WI38 (cell line): ENCODE results near the gene KCNJ6.

ENCODE experiments used
- H3K4me3 ChIP-seq: 2 replicates; pipeline ENCODE4 v1.5.1; 2011; ENCODE audit warnings: low read depth, mild to moderate bottlenecking, control low read depth, low read length
- TF ChIP-seq, protein P1 (sequence below): IDR thresholded peaks from 2 replicates; pipeline ENCODE4 v1.5.1; 2012; ENCODE audit warnings: low read depth, mild to moderate bottlenecking, control low read depth, low read length

Gene KCNJ6

DNA sequence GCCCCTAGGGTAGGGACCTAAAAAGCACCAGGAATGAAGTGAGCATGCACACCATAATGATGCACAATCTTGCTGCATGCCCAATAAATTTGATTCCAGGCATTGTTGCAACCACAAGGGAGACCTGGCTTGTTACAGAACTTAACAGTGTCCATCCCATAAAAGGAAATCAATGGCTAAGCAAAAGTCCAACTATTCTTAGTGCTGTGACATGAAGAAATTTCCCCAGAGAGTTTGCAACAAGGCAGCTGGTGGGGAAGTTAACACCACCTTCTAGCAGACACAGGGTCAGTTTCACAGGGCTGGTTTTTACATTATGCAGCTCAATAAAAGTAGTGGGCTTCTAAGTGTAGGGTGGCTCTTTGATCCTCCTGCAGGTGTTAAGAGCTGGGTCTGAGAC lies 221.1 kb downstream of the KCNJ6 start:
- TF ChIP-seq, protein P1, sequence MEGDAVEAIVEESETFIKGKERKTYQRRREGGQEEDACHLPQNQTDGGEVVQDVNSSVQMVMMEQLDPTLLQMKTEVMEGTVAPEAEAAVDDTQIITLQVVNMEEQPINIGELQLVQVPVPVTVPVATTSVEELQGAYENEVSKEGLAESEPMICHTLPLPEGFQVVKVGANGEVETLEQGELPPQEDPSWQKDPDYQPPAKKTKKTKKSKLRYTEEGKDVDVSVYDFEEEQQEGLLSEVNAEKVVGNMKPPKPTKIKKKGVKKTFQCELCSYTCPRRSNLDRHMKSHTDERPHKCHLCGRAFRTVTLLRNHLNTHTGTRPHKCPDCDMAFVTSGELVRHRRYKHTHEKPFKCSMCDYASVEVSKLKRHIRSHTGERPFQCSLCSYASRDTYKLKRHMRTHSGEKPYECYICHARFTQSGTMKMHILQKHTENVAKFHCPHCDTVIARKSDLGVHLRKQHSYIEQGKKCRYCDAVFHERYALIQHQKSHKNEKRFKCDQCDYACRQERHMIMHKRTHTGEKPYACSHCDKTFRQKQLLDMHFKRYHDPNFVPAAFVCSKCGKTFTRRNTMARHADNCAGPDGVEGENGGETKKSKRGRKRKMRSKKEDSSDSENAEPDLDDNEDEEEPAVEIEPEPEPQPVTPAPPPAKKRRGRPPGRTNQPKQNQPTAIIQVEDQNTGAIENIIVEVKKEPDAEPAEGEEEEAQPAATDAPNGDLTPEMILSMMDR = no peak
- H3K4me3 ChIP-seq = no peak overlapping the region

DNA sequence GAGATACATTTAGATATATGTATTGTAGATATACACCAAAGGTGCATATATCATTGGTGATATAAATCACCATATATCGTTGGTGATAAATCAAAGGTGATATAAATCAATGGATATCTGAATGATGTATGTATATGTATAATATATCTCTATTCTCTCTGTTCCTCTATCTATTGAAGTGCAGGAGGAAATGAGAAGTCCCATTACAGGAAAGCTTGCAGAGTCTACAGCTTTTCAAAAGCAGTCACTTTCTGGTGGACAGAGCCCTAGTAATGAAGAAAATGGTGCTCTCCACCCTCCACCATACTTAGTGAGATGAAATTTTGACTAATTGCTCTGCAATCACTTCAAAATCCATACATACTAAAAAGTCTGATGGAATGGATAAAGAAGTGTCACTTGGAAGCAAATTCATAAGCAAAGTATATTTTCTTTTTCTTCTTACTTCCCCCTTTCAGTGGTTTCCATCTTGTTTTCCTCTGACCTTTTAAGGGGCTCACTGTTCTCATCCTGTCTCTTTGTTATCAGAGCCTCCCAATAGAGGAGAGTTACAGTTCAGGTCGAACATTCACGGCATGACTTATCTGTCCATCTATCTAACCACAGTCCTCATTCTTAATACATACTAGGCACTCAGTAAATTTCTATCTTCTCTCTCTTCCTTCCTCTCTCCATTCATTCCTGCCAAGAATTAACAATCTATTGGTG lies 227.2 kb downstream of the KCNJ6 start:
- TF ChIP-seq, protein P1 = no peak

DNA sequence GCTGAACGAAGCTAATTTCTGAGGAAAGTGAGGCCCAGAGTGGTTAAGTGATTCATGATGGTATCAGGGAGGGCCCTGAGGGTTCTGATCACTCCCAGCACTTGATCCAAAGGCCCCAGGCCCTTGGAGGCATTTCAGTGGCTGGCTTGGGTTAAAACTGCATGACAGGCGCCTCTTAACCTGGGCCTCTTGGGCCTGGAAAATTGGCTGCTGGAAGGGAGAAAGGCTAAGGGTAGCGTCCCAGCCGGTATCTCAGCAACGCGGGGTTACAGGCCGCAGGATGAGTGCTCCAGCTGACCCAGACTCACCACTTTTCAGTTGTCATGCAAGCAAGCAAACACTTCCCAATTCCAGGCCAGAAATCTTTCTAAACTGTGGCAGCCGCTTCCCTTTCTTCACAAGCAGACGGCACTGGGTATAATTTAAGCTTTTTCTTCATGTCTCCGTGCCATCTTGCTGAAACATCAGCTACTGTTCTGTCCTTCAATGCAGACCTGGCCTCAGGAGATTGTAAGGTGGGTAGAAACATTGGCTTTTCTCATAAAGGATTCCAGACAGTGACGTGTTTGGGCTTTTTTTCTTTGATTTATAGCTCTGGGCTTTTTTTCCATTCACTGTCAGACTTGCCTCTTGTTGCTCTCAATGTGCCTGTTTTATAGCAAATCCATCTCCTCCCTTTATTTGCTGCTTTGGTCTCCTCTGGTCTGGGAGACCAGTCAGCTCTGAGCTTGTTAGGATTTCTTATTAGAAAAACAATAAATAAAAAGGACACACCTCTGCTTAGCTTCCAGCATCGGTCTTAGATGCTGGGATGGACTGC lies 229.1 kb downstream of the KCNJ6 start:
- TF ChIP-seq, protein P1 = no peak
- H3K4me3 ChIP-seq = no peak overlapping the region

More for the DNA sequence above, 227.2 kb downstream of the KCNJ6 start:
- H3K4me3 ChIP-seq = no peak overlapping the region

DNA sequence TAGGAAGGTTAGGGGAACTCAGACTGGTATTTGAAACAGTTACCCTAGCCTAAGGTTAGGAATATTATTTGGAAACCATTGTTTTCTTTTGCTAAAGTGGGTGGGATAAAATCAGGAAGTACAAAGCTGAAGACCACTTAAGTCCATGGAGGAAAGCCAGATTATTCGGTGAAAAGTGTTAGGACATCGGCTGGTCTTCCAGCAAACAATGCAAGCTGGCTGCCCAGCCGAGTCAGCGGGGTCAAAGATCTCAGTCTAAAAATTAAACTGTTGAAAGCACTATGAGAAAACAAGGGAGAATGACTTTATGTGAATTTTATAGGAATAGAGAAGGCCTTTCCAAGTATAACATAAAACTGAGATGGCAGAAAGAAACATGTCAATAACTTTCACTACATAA lies 231.7 kb downstream of the KCNJ6 start:
- H3K4me3 ChIP-seq = no peak overlapping the region
- TF ChIP-seq, protein P1 = no peak

DNA sequence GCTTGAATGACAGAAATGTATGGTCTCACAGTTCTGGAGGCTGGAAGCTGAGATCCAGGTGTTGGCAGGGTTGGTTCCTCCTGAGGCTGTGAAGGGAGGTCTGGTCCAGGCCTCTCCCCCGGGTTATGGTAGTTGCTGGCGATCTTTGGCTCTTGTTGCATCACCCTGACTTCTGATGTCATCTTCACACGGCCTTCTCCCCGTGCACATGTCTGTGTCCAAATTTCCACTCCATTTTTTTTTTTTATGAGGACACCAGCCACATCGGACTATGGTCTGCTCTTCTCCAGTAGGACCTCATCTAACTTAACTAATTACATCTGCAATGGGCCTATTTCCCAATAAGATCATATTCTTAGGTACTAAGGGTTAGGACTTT lies 232.2 kb downstream of the KCNJ6 start:
- TF ChIP-seq, protein P1 = no peak
- no peak overlapping the region for H3K4me3 ChIP-seq

DNA sequence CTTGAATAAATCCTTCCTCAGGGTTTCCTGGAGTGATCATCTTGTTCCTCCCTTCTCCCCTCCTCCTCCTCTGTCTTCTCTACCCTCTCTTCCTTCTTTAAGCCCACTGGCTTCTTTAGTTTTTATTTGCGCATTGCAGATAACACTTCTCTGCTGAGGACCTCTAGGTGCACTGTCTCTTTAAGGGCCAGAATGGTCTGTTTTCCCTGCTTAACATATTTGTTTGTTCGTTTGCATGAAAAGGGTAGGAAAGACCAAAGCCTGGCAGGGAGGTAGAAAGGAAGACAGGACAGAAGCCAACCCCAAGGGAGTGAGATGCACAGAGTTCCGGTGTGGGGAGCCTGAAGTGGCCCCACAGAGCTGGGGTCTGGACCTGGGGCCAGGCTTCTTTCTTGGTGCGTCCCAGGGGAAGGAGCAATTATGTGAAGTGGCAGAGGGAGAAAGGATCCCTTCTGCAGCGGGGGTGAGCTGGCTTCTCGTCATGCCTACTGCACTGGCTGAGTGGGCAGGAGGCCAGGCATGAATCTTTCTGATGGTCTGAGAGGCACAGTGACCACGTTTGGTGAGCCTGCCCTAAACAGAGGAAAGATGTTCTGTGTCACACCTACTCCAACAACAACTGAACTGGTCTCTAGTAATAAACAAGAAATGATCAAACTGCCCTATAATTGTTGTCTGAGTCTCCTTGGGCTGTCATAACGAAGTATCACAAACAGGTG lies 232.7 kb downstream of the KCNJ6 start:
- TF ChIP-seq, protein P1 = no peak

More for the DNA sequence above, 232.7 kb downstream of the KCNJ6 start:
- H3K4me3 ChIP-seq = no peak overlapping the region
